ENCODE measurements around the gene MRPS12.

MRPS12 gene

GRCh38 chr19:38924388-38924787 lies 6.4 kb upstream of the MRPS12 start:
- Histone ChIP-seq H3K27me3 (ENCODE audit: low read length) (no peaks in the 10 kb centered on the region), H3K4me3 (ENCODE audit: insufficient read depth, low read length, poor library complexity, severe bottlenecking) (no peak overlapping the region), H3K9me3 (ENCODE audit: insufficient read depth, low read length) (no peaks in the 10 kb centered on the region), H3K9me2 (replicated peaks; ENCODE audit: insufficient read depth, low read length) (no peaks in the 10 kb centered on the region), H3K4me2 (ENCODE audit: low read depth, low read length, poor library complexity, severe bottlenecking) (no peak overlapping the region), H3K9ac (ENCODE audit: low read length) (no peak overlapping the region), H2AFZ (ENCODE audit: low read depth, low read length, severe bottlenecking) (no peak overlapping the region), H3K27ac (ENCODE audit: low read depth, low read length) (no peak overlapping the region), H3K36me3 (ENCODE audit: low read length) (no peaks in the 10 kb centered on the region), H3F3A (ENCODE audit: insufficient read depth) (no peaks in the 10 kb centered on the region), H4K20me1 (ENCODE audit: low read depth, low read length) (no peaks in the 10 kb centered on the region), H3K79me2 (ENCODE audit: insufficient read depth, low read length) (peaks cover 21% of the 10 kb centered on the region)
- TF ChIP-seq EZH2phosphoT487 (conservative IDR thresholded peaks at IDR 0.05; ENCODE audit: low read length) (no peak), CTCF (IDR thresholded peaks at IDR 0.05; ENCODE audit: insufficient read depth, low read length, poor library complexity, severe bottlenecking) (no peak)

GRCh38 chr19:38928391-38929001 lies 2.2 kb upstream of the MRPS12 start:
- TF ChIP-seq CTCF (IDR thresholded peaks at IDR 0.05; ENCODE audit: insufficient read depth, low read length, poor library complexity, severe bottlenecking), result no peak
- no peak for TF ChIP-seq EZH2phosphoT487 (conservative IDR thresholded peaks at IDR 0.05; ENCODE audit: low read length)
- Histone ChIP-seq H3K27me3 (ENCODE audit: low read length) (no peaks in the 10 kb centered on the region), H3K79me2 (ENCODE audit: insufficient read depth, low read length) (peaks cover 51% of the 10 kb centered on the region), H4K20me1 (ENCODE audit: low read depth, low read length) (no peaks in the 10 kb centered on the region), H3F3A (ENCODE audit: insufficient read depth) (no peaks in the 10 kb centered on the region), H3K9me3 (ENCODE audit: insufficient read depth, low read length) (no peaks in the 10 kb centered on the region), H3K4me2 (ENCODE audit: low read depth, low read length, poor library complexity, severe bottlenecking) (no peak overlapping the region), H3K36me3 (ENCODE audit: low read length) (peaks cover 3% of the 10 kb centered on the region; the same call in 1 of the 2 replicates), H3K4me3 (ENCODE audit: insufficient read depth, low read length, poor library complexity, severe bottlenecking) (no peak overlapping the region), H2AFZ (ENCODE audit: low read depth, low read length, severe bottlenecking) (no peak overlapping the region), H3K9ac (ENCODE audit: low read length) (no peak overlapping the region), H3K27ac (ENCODE audit: low read depth, low read length) (no peak overlapping the region), H3K9me2 (replicated peaks; ENCODE audit: insufficient read depth, low read length) (no peaks in the 10 kb centered on the region)

- Histone ChIP-seq H3K79me2 (ENCODE audit: insufficient read depth, low read length) (peaks cover 51% of the 10 kb centered on the region), H3K4me2 (ENCODE audit: low read depth, low read length, poor library complexity, severe bottlenecking) (peak within 1 kb of the TSS; percentile 72), H2AFZ (ENCODE audit: low read depth, low read length, severe bottlenecking) (peak within 1 kb of the TSS; percentile 66), H3K36me3 (ENCODE audit: low read length) (peaks cover 11% of the 10 kb centered on the region), H3K27ac (ENCODE audit: low read depth, low read length) (peak within 1 kb of the TSS; percentile 86), H3K27me3 (ENCODE audit: low read length) (no peaks in the 10 kb centered on the region), H3K4me3 (ENCODE audit: insufficient read depth, low read length, poor library complexity, severe bottlenecking) (peak within 1 kb of the TSS; percentile 74), H3F3A (ENCODE audit: insufficient read depth) (no peaks in the 10 kb centered on the region), H3K9me3 (ENCODE audit: insufficient read depth, low read length) (peaks cover 6% of the 10 kb centered on the region; the same call in 1 of the 2 replicates), H4K20me1 (ENCODE audit: low read depth, low read length) (no peaks in the 10 kb centered on the region), H3K9ac (ENCODE audit: low read length) (peak within 1 kb of the TSS; percentile 72), H3K9me2 (replicated peaks; ENCODE audit: insufficient read depth, low read length) (no peaks in the 10 kb centered on the region)
- TF ChIP-seq EZH2phosphoT487 (conservative IDR thresholded peaks at IDR 0.05; ENCODE audit: low read length) (no peak), CTCF (IDR thresholded peaks at IDR 0.05; ENCODE audit: insufficient read depth, low read length, poor library complexity, severe bottlenecking) (peak; percentile 100)
These were observed 592 bp upstream of the MRPS12 start, which contains the start of gene SARS2 for GRCh38 chr19:38929929-38930775. TSS of gene SARS2 (minus strand) at chr19:38930763. CDS start at chr19:38930736, 27 bp downstream.
